Upper lobe of left lung (tissue), 4 donors: ENCODE results near the gene LDLRAD3.

ENCODE experiments used
- CTCF ChIP-seq, 6 experiments: fragments of 450-650 bp in 4 of 6; fragments of 200-600 bp in 2 of 6; sonication (generic) in 2 of 6; IDR thresholded peaks; one replicate each; pipeline ENCODE4 v1.5.1; 2016 to 2019; ENCODE audit warnings: antibody characterized with exemption in 6 of 6
- EP300 ChIP-seq, 4 donors: sonication (generic); formaldehyde crosslinking; IDR thresholded peaks; one replicate each; pipeline ENCODE4 v1.5.1; 2017; ENCODE audit warnings: antibody characterized with exemption in 4 of 4, control low read depth in 2 of 4
- POLR2A ChIP-seq, 4 donors: fragments of 450-650 bp; IDR thresholded peaks; one replicate each; pipeline ENCODE4 v1.5.1; 2016 to 2017; ENCODE audit warnings: antibody characterized with exemption in 4 of 4, mild to moderate bottlenecking in 2 of 4
- POLR2AphosphoS5 ChIP-seq, 2 donors: sonication (generic); formaldehyde crosslinking; IDR thresholded peaks; one replicate each; pipeline ENCODE4 v1.5.1; 2017; ENCODE audit warnings: antibody characterized with exemption in 2 of 2

- TF ChIP-seq CTCF (IDR thresholded peaks at IDR 0.05): no peak
- TF ChIP-seq POLR2AphosphoS5 (IDR thresholded peaks at IDR 0.05): no peak
- no peak for TF ChIP-seq POLR2A (IDR thresholded peaks at IDR 0.05)
- TF ChIP-seq EP300 (IDR thresholded peaks at IDR 0.05): no peak
Observed at GRCh38 chr11:36006556-36006955, 62.7 kb downstream of the LDLRAD3 start.
